SH-SY5Y (cell line): Measurements from ENCODE around the gene PSMF1.

Experiments
- GATA2 ChIP-seq: IDR thresholded peaks from 2 replicates; pipeline ENCODE4 v1.6.1; 2011; ENCODE audit warnings: mild to moderate bottlenecking, low read depth, low read length
- GATA3 ChIP-seq: IDR thresholded peaks from 2 replicates; pipeline ENCODE4 v1.6.1; 2011; ENCODE audit warnings: low read depth, mild to moderate bottlenecking, low read length, moderate library complexity

GRCh38 chr20:1154691-1155090 is 36.3 kb downstream of the PSMF1 start:
- TF ChIP-seq GATA3 = no peak
- no peak for TF ChIP-seq GATA2
